Ovary (tissue), 3 donors: ENCODE measurements around the gene TMEM184C.

Experiments used
- EP300 ChIP-seq: sonication (generic); formaldehyde crosslinking; IDR thresholded peaks from one replicate; pipeline ENCODE4 v1.6.1; 2017; ENCODE audit warnings: antibody characterized with exemption
- POLR2A ChIP-seq: fragments of 450-650 bp; IDR thresholded peaks from one replicate; pipeline ENCODE4 v1.6.1; 2017; ENCODE audit warnings: antibody characterized with exemption, mild to moderate bottlenecking, moderate library complexity
- TF ChIP-seq, protein P1 (sequence below), 3 donors: fragments of 450-650 bp in 2 of 3; fragments of 200-600 bp in 1 of 3; IDR thresholded peaks; one replicate each; pipeline versions ENCODE4 v1.5.1 to v1.8.0; 2016 to 2022; ENCODE audit warnings: antibody characterized with exemption in 3 of 3, mild to moderate bottlenecking in 1 of 3
- donor health status: DM: no; HTN: no; CAD: no.

- TF ChIP-seq POLR2A (no peak), EP300 (no peak)
- TF ChIP-seq, protein P1, sequence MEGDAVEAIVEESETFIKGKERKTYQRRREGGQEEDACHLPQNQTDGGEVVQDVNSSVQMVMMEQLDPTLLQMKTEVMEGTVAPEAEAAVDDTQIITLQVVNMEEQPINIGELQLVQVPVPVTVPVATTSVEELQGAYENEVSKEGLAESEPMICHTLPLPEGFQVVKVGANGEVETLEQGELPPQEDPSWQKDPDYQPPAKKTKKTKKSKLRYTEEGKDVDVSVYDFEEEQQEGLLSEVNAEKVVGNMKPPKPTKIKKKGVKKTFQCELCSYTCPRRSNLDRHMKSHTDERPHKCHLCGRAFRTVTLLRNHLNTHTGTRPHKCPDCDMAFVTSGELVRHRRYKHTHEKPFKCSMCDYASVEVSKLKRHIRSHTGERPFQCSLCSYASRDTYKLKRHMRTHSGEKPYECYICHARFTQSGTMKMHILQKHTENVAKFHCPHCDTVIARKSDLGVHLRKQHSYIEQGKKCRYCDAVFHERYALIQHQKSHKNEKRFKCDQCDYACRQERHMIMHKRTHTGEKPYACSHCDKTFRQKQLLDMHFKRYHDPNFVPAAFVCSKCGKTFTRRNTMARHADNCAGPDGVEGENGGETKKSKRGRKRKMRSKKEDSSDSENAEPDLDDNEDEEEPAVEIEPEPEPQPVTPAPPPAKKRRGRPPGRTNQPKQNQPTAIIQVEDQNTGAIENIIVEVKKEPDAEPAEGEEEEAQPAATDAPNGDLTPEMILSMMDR (IDR thresholded peaks at IDR 0.05): no peak
Observed at GRCh38 chr4:147693218-147693617, 76.0 kb downstream of the TMEM184C start.
